DMS79 treated with DMSO at 0.1 percent for 48 hours (cell line): ENCODE results near the gene GYG1.

Experiments
- DNase-seq: peaks from one replicate; lab custom pipeline; 2025; lab: John Stamatoyannopoulos, UW

Gene GYG1

DNA sequence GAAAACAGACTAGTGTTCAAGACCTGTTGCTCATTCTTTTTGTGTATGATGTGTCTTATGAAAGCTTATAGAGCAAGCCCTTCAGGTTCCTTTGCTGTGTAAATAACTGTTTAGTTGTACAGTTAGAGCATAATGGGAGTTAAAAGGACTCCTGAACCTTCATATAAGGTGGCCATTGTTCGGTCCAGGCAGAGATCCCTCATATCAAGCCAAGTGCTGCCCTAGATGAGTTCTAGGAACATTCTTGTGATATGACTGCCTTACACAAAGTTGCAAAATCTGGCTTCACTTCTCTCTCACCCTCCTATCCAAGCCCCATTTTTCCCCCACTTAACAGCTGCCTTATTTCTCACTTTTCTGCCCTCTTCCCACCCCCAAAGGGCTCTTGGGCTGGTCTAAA is 26.9 kb downstream of the GYG1 start:
- no peak for DNase-seq

DNA sequence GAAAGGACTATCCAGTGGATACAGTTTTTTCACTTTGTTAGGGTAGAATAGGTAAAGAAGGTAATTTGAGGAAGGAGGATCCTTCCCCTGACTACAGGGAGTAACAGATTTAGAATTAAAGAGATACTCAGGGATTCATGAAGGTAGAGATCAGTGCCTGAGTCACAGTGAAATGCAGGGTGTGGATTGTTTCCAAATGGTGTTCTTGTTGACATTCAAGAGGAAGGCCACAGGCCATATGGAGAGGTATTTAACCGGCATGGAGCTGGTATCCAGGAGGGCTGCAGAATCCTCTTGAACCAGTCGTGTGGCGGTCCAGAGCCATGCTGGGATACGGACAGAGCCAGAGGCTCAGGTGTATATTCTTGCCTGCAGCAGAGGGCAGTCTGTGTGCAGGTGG is 28.2 kb downstream of the GYG1 start:
- DNase-seq = peak; percentile 13

DNA sequence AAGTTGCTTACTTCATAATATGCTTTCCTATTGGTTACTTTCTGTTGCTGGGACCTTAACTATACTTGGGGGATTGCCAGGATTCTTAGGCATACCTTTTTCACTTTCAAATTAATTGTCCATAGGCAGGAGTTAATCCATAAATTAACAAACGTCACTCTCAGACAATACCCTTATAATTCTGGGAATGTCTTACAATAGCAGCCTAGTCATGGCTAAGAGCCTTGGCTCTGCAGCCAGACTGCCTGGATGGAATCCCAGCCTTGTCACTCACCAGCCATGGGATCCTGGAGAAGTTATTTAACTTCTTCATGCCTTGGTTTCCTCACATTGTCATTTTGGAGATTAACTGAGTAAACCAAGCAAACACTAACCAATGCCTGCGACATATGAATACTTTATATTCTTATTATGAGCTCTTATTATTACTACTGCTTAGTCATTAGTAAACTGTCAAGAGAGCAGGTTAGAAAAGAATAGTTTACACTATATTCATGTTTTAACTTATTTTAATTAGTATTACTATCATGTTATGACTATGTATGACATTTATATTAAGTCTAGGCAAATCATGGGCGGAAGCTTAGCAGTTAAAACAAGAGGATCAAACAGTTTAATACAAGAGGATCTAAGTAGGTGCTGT is 29.0 kb downstream of the GYG1 start:
- no peak for DNase-seq

DNA sequence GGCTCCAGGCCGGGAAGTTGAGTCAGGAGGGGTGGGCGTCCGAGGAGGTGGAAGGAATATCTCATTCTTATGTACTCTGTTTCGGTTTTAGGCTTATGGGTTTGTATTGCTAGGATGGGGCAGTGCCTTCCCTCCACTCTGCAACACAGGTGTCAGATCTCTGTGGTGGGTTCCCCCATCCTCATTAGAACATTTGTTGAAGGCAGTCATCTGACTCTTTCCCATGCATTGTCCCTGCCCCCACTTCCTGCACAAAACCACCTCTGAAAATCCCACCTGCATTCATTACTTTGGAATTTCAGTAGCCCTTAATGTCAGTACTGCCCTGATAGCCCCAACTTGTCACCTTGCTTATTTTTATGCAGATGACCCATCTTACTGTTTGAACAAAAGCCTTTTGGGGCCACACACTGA is 29.5 kb downstream of the GYG1 start:
- no peak for DNase-seq

DNA sequence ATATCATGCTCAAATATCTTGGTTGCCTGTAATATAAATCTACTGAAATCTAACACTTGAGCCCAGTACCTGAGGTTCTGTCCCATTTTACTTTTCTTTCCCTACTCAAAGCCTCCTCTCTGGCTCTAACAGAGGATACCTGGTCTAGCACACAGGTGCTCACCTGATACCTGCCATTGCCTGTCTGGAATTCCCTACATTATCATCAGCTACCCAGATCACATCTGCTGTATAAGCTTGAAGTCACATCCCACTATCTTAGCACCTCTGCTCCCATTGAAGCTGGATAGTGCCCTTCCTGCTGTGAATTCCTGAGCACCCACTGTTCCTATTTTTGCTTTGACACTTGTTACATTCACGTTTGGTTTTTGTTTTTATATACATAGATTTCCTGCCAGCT is 30.5 kb downstream of the GYG1 start:
- no peak for DNase-seq

DNA sequence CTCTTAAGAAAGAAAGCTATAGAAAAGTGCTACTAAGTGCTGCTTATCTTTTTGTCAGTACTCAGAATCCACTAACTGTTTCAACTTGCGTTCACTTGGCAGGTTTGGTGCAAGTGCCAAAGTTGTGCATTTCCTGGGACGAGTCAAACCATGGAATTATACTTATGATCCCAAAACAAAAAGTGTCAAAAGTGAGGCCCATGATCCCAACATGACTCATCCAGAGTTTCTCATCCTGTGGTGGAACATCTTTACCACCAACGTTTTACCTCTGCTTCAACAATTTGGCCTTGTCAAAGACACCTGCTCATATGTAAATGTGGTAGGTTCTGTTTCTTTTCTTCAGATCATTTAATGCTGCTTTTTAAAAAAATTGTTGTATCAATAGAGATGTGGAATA is 32.6 kb downstream of the GYG1 start:
- no peak for DNase-seq

DNA sequence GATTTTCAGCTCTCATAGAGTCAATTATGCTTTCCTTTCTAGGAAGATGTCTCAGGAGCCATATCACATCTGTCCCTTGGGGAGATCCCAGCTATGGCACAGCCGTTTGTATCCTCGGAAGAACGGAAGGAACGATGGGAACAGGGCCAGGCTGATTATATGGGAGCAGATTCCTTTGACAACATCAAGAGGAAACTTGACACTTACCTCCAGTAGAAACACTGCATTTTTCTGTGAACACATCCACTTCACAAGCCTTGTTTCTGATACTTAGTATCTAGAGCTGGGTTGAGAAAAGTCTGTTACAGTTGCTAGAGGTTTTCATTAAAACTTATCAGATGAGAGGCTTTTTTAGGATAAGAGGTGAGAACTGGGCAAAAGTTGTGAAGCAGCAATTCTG is 35.4 kb downstream of the GYG1 start:
- no peak for DNase-seq

DNA sequence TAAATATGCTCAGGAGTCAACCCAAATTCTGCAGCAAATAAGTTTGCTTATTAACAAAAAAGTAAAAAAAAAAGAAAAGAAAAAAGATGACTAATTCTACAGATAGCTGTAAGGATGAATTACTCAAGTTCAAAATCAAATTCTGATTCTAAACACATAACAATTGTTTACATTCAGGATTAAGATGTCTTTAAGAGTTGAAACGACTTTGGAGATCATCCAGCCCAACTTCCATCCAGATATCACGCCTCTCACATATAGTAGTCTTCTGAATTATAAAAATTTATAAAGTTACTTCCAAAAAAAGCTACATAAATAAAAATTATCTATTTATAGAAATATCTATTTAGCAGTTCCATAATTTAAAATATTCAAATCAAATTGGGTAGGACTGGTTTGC is 39.8 kb downstream of the GYG1 start:
- no peak for DNase-seq

DNA sequence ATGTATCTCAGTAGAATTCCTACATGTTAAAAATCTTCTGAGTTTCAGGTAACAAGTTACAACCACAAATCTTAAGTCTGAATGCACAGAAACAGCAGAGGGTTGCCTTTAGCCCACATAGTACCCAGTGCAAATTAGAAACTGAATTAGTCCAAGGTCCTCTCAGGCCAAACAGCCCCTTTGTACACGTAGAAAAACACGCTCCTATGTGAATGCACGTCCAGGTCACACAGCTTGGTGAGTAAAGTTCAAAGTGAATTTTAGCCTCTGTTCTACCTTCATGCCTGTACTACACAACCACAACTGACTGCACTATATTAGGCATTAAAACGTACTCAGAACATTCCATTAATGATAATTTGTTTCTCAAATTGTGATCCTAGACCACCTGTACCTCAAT is 46.3 kb downstream of the GYG1 start:
- no peak for DNase-seq

DNA sequence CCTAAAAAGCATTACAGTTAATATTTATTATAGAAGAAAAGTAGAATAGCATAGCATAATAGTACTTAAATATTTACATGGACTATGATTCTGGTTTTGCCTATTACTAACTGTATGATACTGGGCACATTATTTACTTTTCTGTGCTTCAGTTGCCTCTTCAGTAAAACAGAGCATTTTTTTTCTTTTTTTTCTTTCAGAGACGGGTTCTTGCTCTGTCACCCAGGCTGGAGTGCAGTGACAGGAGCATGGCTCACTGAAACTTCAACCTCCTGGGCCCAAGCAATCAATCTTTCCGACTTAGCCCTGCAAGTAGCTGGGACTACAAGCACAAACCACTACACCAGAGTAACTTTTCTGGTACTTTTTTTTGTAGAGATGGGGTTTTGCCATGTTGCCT is 47.0 kb downstream of the GYG1 start:
- no peak for DNase-seq

DNA sequence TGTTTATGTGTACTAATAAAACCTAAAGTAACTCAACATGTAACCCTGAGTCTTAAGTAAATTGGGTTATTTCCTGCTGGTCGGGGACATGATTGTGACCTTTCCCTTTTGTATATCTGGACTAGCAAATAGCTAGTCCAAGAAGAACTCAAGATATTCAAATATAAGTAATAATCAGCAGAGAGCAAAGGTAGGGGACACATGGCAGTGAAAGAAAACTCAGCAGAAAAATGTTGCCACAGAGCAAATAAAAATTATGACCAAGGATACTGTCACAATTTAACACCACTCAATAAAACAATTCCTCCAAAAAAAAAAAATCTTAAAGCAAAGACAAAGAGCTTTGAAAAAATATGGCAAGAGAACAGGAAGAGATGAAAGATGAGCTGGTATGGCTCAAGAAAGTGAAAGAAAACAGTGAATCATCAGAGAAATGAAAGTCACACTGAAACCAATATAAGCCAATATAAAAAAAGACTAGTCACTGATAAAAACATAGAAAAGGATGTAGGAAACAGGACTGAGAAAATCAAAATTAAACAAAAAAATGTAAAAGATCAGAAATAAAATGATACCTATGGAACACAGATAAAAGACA is 51.5 kb downstream of the GYG1 start:
- DNase-seq = no peak

DNA sequence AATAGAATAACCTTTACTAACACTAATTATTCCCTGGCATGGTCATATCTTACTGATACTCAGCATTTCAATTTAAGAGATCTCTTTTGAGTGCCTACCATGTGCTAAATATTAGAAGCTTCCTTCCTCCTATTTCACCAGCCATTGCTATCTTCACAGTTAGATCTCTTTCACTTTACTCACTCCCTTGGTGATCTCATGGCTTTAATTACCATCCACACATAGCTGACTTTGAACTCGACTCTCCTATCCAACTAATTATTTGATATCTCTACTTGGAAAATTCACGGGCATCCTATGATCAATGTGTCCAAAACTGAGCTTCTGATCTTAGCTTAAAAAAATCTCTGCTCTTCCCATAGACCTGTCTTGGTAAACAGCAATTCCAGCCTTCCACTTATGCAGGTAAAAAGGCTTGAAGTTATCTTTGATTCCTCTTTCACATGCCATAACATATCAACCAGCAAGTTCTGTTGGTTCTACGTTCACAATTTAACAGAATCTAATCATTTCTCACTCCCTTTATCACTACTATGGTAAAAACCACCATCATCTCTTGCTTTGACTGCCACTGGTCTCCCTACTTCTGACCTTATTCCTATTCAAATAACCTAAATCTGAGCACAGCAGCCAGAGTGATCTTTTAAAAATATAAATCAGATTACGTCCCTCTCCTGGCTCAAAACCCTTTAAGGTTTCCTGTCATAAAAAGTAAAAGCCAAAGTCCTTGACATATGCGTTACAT is 53.2 kb downstream of the GYG1 start:
- no peak for DNase-seq

DNA sequence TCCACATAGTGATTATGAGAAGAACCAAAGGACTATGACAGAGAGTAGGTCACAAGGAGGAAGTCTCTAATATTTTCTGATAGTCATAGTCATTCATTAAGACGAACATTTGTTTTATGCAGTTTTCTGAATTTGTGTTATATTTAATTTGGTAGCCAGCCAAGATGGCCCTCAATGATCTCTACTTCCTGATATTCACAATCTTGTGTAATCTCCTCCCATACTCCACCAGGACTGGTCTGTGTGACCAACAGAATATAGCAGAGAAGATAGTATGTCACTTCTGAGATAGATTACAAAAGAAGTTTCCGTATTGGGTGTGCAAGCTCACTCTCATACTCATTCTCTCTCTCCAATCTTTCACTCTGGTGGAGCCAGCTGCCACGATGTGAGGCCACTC is 64.2 kb downstream of the GYG1 start:
- DNase-seq = no peak

DNA sequence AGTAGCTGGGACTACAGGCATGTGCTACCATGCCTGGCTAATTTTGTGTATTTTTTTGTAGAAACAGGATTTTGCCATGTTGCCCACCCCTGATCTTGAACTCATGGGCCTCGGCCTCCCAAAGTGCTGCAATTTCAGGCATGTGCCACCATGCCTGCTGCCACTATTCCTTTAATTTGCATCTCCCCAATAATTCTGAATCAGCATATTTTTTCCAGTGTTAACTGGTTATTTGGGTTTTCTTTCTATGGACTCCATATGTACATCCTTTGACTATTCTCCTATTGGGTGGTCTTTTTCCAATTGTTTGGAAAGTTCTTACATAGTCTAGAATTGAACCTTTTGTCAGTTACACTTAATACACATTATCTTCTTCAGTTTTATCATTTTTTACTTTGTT is 66.9 kb downstream of the GYG1 start:
- no peak for DNase-seq

DNA sequence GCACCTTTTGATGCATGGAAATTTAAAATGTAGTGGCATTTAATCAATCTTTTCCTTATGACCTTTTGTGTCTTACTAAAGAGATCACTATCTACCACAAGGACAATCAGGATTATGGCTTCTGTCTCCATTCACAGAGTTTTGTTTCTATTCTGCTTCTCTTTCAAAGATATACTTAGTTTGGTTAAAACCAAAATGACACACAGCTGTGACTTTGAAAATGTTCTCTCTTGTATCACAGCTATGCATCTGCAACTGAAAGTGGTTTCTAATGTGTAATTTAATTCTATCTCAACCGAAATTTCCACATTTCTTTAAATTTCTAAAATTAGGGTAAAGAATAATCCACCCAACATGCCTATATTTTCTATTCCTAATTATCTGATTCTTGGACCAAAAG is 67.3 kb downstream of the GYG1 start:
- DNase-seq = no peak

DNA sequence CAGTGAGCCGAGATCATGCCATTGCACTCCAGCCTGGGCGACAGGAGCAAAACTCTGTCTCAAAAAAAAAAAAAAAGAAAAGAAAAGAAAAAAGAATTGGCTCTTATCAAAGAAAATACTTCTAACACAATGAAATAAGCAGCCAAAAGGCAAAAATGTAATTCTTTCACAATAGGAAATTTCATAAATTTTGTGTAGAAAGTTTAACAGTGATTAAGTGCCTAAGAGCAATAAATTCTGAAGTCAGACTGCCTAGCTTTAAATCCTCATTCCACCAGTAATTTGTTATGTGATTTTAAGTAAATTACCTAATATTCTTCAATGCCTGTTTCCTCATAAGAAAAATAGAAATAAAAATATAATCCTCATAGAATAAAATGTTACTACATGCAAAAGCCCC is 70.4 kb downstream of the GYG1 start:
- DNase-seq = no peak

DNA sequence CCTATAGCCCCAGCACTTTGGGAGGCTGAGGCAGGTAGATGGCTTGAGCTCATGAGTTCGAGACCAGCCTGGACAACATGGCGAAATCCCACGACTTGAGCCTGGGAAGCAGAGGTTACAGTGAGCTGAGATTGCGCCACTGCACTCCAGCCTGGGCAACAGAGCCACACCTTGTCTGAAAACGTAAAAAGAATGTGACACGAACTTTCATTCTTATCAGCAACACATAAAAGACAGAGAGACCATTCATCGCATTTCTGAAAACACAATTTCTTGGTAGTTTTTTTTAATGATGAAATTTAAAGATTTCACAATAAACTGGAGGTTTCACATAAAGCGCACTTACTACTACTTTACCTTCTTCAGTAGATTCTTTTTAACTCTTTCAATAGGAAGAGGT is 76.5 kb downstream of the GYG1 start:
- DNase-seq = no peak
